K562 (cell line): Measurements from ENCODE around the gene ARPC1A. TPM values are rescaled to one million over a fixed set of nuclear protein-coding genes. Genes with fewer than 3 reads are reported as not detected.

Experiments used
- CXXC5 ChIP-seq: fragments of 250-450 bp; sonication (Bioruptor Pico); IDR thresholded peaks from 2 replicates; pipeline ENCODE4 v1.8.0; 2022; ENCODE audit warnings: inconsistent platforms, mild to moderate bottlenecking, moderate library complexity
- KLF13 ChIP-seq: fragments of 450-650 bp; IDR thresholded peaks from 2 replicates; pipeline ENCODE4 v1.6.1; 2016; ENCODE audit warnings: missing genetic modification characterization, low read depth, mild to moderate bottlenecking, missing compliant biosample characterization, moderate library complexity, borderline replicate concordance
- MEF2A ChIP-seq: IDR thresholded peaks from 2 replicates; pipeline ENCODE4 v1.6.1; 2011; ENCODE audit warnings: low read depth, mild to moderate bottlenecking, low read length, moderate library complexity; ENCODE audit not compliant: control insufficient read depth
- NFIX ChIP-seq: fragments of 250-450 bp; sonication (Bioruptor Pico); IDR thresholded peaks from 2 replicates; pipeline ENCODE4 v1.4.0; 2020; ENCODE audit warnings: low read depth, mild to moderate bottlenecking, moderate library complexity
- NFRKB ChIP-seq: fragments of 450-650 bp; IDR thresholded peaks from 2 replicates; pipeline ENCODE4 v1.6.1; 2016; ENCODE audit warnings: low read depth
- PHB ChIP-seq: fragments of 250-450 bp; sonication (Bioruptor Pico); IDR thresholded peaks from 2 replicates; pipeline ENCODE4 v1.5.0; 2021
- PHTF2 ChIP-seq: fragments of 250-450 bp; sonication (Bioruptor Pico); IDR thresholded peaks from 2 replicates; pipeline ENCODE4 v1.5.0; 2021; ENCODE audit warnings: mild to moderate bottlenecking
- RFX7 ChIP-seq: fragments of 250-450 bp; sonication (Bioruptor Pico); IDR thresholded peaks from 2 replicates; pipeline ENCODE4 v1.5.1; 2021; ENCODE audit warnings: mild to moderate bottlenecking
- SP1 ChIP-seq: sonication (generic); formaldehyde crosslinking; IDR thresholded peaks from 2 replicates; pipeline ENCODE4 v1.8.1; 2022; ENCODE audit warnings: mild to moderate bottlenecking, missing genetic modification reagents
- STAG1 ChIP-seq: sonication (generic); formaldehyde crosslinking; IDR thresholded peaks from 2 replicates; pipeline ENCODE4 v1.5.0; 2020; ENCODE audit warnings: missing genetic modification reagents, borderline replicate concordance
- ZNF561 ChIP-seq: fragments of 450-650 bp; formaldehyde crosslinking; conservative IDR thresholded peaks from 2 replicates; pipeline ENCODE4 v1.4.0; 2020; ENCODE audit warnings: mild to moderate bottlenecking, moderate library complexity
- polyA plus RNA-seq, 8 experiments: library from polyadenylated mRNA; depleted of rRNA in 4 of 8; stranded (reverse) in 5 of 8; unstranded in 3 of 8; fragments of >200 nt; fragmentation: Nextera tagmentation in 2 of 8; fragmentation: Illumina TruSeq in 1 of 8; extraction: Ambion mirVana in 2 of 8; extraction: Trizol in 1 of 8; gene quantifications; 2 replicates each; pipeline versions ENCODE4 v1.2.1 to v1.2.3, GENCODE V29; 2011 to 2014; ENCODE audit warnings: inconsistent platforms in 1 of 8, missing spikeins in 1 of 8
- total RNA-seq, 7 experiments: library from RNA; depleted of rRNA in 6 of 7; stranded (reverse); fragments of >200 nt in 6 of 7; fragmentation: Illumina TruSeq in 2 of 7; extraction: Trizol in 2 of 7; gene quantifications; 2 replicates each; pipeline versions ENCODE4 v1.2.1 to v1.2.3, GENCODE V29; 2011 to 2021; ENCODE audit warnings: low replicate concordance in 1 of 7
- TF ChIP-seq, protein P1 (sequence below): fragments of 450-650 bp; IDR thresholded peaks from 2 replicates; pipeline ENCODE4 v1.6.1; 2016; ENCODE audit warnings: mild to moderate bottlenecking, moderate library complexity
- TF ChIP-seq, protein P2 (sequence below), 2 experiments: fragments of 450-650 bp; conservative IDR thresholded peaks; 2 replicates each; pipeline ENCODE4 v1.6.1; 2017; ENCODE audit warnings: mild to moderate bottlenecking in 2 of 2, moderate library complexity in 2 of 2
- TF ChIP-seq, protein P3 (sequence below): IDR thresholded peaks from 2 replicates; pipeline ENCODE4 v1.6.1; 2011; ENCODE audit not compliant: insufficient read length; ENCODE audit errors: extremely low read depth

Gene ARPC1A
- total and polyA plus RNA-seq, 9 of the 15 experiments (the other 6 are each of a cell fraction or from before 2014, with no cell fraction given) = 39.5 to 151 (median 86.1) TPM

DNA sequence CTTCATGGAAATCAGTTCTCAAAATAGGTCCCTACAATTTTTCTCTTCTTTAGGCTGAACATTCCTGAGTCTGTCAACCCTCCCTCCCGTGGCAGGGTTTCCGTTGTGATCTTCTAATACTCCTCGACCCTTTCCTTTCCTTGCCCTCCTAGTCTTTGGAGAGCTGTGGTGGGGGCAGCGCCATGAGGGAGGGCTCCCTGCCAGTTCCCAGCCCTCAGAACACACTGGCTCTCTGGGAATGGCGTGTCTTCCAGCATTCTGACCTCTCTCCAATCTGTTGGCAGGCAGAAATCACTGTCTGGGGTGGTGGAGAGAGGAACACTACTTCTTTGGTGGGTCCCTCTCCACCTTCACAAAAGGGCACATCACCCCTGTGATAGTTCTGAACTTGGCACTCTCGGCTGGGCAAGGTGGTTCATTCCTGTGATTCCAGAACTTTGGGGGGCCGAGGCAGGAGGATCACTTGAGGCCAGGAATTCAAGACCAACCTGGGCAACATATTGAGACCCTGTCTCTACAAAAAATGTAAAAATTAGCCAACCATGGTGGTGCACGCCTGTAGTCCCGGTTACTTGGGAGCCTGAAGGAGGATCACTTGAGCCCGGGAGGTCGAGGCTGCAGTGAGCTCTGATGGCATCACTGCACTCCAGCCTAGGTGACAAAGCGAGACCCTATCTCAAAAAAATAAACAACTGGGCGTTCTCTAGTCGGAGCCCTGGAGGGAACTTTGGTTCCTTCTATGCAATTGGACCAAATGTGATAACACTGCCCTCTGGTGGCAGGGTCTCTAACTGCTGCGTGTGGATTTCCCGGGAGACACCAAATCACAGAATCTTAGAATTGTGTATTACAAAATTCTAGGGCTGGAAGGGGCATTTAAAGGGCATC lies 13.1 kb upstream of the ARPC1A start (continued):
- TF ChIP-seq, protein P1, sequence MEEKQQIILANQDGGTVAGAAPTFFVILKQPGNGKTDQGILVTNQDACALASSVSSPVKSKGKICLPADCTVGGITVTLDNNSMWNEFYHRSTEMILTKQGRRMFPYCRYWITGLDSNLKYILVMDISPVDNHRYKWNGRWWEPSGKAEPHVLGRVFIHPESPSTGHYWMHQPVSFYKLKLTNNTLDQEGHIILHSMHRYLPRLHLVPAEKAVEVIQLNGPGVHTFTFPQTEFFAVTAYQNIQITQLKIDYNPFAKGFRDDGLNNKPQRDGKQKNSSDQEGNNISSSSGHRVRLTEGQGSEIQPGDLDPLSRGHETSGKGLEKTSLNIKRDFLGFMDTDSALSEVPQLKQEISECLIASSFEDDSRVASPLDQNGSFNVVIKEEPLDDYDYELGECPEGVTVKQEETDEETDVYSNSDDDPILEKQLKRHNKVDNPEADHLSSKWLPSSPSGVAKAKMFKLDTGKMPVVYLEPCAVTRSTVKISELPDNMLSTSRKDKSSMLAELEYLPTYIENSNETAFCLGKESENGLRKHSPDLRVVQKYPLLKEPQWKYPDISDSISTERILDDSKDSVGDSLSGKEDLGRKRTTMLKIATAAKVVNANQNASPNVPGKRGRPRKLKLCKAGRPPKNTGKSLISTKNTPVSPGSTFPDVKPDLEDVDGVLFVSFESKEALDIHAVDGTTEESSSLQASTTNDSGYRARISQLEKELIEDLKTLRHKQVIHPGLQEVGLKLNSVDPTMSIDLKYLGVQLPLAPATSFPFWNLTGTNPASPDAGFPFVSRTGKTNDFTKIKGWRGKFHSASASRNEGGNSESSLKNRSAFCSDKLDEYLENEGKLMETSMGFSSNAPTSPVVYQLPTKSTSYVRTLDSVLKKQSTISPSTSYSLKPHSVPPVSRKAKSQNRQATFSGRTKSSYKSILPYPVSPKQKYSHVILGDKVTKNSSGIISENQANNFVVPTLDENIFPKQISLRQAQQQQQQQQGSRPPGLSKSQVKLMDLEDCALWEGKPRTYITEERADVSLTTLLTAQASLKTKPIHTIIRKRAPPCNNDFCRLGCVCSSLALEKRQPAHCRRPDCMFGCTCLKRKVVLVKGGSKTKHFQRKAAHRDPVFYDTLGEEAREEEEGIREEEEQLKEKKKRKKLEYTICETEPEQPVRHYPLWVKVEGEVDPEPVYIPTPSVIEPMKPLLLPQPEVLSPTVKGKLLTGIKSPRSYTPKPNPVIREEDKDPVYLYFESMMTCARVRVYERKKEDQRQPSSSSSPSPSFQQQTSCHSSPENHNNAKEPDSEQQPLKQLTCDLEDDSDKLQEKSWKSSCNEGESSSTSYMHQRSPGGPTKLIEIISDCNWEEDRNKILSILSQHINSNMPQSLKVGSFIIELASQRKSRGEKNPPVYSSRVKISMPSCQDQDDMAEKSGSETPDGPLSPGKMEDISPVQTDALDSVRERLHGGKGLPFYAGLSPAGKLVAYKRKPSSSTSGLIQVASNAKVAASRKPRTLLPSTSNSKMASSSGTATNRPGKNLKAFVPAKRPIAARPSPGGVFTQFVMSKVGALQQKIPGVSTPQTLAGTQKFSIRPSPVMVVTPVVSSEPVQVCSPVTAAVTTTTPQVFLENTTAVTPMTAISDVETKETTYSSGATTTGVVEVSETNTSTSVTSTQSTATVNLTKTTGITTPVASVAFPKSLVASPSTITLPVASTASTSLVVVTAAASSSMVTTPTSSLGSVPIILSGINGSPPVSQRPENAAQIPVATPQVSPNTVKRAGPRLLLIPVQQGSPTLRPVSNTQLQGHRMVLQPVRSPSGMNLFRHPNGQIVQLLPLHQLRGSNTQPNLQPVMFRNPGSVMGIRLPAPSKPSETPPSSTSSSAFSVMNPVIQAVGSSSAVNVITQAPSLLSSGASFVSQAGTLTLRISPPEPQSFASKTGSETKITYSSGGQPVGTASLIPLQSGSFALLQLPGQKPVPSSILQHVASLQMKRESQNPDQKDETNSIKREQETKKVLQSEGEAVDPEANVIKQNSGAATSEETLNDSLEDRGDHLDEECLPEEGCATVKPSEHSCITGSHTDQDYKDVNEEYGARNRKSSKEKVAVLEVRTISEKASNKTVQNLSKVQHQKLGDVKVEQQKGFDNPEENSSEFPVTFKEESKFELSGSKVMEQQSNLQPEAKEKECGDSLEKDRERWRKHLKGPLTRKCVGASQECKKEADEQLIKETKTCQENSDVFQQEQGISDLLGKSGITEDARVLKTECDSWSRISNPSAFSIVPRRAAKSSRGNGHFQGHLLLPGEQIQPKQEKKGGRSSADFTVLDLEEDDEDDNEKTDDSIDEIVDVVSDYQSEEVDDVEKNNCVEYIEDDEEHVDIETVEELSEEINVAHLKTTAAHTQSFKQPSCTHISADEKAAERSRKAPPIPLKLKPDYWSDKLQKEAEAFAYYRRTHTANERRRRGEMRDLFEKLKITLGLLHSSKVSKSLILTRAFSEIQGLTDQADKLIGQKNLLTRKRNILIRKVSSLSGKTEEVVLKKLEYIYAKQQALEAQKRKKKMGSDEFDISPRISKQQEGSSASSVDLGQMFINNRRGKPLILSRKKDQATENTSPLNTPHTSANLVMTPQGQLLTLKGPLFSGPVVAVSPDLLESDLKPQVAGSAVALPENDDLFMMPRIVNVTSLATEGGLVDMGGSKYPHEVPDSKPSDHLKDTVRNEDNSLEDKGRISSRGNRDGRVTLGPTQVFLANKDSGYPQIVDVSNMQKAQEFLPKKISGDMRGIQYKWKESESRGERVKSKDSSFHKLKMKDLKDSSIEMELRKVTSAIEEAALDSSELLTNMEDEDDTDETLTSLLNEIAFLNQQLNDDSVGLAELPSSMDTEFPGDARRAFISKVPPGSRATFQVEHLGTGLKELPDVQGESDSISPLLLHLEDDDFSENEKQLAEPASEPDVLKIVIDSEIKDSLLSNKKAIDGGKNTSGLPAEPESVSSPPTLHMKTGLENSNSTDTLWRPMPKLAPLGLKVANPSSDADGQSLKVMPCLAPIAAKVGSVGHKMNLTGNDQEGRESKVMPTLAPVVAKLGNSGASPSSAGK = no peak
- TF ChIP-seq STAG1 (CRISPR knock-in tag) (peak; percentile 65; the same call in 1 of the 2 replicates), NFIX (CRISPR knock-in tag) (no peak), ZNF561 (CRISPR knock-in tag) (no peak), SP1 (CRISPR knock-in tag) (no peak), KLF13 (no peak), CXXC5 (CRISPR knock-in tag) (0 out of 2 replicates have a peak, but pooled peaks have one; percentile 16), MEF2A (no peak), NFRKB (no peak), RFX7 (CRISPR knock-in tag) (no peak), PHB (CRISPR knock-in tag) (no peak), PHTF2 (no peak)
- TF ChIP-seq, protein P2, sequence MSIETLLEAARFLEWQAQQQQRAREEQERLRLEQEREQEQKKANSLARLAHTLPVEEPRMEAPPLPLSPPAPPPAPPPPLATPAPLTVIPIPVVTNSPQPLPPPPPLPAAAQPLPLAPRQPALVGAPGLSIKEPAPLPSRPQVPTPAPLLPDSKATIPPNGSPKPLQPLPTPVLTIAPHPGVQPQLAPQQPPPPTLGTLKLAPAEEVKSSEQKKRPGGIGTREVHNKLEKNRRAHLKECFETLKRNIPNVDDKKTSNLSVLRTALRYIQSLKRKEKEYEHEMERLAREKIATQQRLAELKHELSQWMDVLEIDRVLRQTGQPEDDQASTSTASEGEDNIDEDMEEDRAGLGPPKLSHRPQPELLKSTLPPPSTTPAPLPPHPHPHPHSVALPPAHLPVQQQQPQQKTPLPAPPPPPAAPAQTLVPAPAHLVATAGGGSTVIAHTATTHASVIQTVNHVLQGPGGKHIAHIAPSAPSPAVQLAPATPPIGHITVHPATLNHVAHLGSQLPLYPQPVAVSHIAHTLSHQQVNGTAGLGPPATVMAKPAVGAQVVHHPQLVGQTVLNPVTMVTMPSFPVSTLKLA (conservative IDR thresholded peaks at IDR 0.05) = no peak
- TF ChIP-seq, protein P3, sequence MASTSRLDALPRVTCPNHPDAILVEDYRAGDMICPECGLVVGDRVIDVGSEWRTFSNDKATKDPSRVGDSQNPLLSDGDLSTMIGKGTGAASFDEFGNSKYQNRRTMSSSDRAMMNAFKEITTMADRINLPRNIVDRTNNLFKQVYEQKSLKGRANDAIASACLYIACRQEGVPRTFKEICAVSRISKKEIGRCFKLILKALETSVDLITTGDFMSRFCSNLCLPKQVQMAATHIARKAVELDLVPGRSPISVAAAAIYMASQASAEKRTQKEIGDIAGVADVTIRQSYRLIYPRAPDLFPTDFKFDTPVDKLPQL = no peak
